Measurements from ENCODE around the gene APC2.

APC2 gene

DNA sequence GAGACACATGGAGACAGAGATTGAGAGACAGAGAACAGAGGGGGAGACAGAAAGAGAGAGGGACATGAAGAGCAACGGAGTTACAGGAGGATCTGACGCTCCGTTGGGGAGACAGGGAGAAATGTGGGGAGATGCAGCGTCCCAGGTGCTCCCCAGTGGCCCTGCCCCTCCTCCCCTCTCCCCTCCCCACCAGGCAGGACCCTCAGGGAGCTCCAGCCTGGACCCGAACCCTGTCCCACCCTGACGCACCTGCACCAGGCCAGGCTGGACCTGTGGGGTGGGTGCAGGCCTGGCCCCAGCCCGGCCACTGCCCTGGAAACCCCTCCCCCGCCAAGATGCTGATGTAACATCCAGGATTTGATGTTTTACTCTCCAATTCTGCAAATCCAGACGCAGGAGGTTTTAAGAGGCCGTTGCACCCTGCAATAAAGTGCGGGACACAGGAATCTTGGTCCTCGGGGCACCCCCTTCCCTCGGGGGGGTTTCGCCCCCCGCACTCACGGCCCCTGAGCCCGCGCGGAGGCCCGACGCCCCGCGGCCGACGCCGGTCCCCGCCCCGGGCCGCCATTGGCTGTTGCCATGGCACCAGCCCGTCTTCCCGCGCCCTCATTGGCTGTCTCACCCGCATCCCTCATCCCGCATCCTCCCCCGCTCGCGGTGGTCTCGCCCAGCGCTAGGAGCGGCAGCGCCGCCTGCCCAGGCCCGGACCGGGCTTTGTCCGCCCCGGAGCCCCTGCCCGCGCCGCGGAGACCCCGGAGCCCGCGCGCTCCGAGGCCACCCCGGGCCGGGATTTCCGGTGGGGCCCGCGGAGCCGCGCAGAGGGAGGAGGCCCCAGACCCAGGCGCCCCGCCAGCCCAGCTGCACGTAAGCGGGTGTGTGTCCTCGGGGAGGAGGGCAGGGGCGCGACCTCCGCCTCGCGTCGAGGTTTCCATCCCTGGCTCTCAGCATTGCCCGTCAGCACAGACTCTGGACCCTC lies at the start of gene APC2:
Gene APC2, plus strand, starts transcription at position 655 of the 976 bp plus-strand sequence. CDS start 2,881 bp downstream, outside the sequence.
- no peak for DNase-seq (ENCODE audit: low read depth)

- DNase-seq (ENCODE audit: low read depth), result no peak
Observed at GRCh38 chr19:1400281-1401137, 49.4 kb upstream of the APC2 start.

- DNase-seq (ENCODE audit: low read depth), result peak; percentile 42
Observed at GRCh38 chr19:1401138-1401888, 48.6 kb upstream of the APC2 start, which contains the start of gene GAMT. Gene GAMT, minus strand, starts transcription at chr19:1401542. Its CDS starts 66 bp downstream, at chr19:1401476.

GRCh38 chr19:1401889-1402217 lies 48.1 kb upstream of the APC2 start:
- DNase-seq (ENCODE audit: low read depth), result no peak

DNA sequence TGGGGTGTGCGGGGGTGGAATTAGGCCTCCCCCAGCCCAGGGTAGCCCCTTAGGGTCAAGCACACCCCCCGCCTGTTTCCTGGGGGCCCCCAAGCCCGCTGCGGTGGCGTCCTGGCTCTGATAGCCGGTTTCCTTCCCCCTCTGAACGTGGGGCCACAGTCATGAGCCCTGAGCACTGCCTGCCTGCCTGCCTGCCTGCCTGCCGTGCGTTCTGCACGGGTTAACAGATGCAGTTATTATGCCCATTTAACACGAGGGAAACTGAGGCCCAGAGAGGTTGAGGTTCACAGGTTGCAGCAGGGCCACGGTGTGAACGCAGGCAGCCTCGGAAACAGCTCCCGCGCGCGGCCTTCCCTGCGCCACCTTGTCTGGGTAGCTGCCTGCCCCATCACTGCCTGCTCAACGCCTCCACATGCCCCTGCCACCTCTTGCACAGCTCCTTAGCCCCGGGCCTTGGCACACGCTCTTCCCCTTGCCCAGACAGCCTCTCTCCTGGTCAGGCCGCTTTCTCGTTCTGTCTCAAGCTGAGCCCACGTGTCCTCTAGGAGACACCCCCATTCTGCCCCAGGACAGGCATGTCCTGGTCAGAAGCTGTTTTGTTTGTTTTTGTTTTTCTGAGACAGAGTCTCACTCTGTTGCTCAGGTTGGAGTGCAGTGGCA lies 47.4 kb upstream of the APC2 start:
- no peak for DNase-seq (ENCODE audit: low read depth)

DNA sequence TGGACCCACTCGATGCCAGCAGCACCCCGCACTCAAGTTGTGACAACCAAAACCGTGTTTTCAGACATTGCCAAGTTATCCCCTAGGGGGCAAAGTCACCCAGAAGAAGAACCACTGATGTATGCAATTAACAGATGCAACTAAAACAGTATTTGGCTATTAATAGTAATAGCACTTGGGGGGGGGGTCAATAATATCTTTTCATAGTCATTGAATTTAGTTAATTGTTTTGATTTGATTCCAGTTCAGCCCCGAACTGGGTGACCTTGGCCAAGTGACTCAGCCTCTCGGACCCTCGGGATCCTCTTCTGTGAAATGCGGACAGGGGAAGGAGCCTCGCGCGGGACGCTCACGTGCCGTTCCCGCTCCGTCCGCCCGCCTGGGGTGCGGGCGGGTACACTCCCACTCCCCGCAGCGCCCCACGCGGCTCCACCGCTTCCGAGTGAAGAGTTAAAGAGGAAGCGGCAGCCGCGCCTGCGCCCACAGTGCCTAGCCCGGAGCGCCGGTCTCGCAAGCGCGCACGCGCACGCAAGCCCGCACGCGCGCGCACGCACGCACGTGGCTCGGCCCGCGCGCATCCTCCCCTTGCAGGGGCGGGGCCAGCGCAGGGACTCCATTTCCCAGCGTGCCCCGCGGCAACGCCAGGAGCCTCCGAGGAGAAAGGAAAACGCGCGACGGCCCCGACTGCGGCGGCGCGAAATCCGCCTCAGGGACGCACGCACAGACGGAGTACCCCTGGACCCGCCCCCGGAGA lies 43.0 kb upstream of the APC2 start:
- peak; percentile 98 for DNase-seq (ENCODE audit: low read depth)

DNA sequence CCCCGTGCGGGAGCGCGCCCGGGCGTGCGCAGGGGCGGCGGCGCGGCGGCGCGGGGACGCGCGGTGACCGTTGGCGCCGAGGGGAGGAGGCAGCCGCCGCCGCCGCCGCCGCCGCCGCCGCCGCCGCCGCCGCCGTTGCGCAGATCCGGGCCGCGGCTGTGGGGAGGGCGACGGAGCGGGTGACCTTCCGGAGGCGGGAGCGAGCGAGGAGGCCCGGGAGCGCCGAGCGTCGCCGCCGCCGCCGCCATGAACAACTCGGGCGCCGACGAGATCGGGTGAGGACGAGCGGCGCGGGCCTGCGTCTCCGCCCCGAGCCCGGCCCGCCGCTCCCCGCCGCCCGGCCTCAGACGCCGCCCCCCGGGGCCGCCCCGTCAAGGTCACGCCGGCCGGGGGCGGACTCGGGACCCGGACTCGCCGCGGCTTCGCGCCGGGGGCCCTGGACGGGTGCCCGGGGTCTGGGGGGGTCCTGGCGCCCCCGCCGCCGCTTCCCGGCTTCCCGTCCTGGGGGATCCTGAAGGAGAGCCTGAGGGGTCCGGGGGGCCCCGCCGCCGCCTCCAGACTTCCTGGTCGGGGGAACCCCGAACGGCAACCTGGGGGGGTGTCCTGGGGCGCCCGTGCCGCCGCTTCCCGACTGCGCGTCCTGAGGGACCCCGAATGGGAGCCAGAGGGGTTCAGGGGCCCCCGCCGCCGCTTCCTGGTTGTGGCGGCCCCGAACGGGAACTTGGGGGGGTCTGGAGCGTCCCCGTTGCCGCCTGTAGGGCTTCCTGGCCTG lies 42.2 kb upstream of the APC2 start, which contains the start of gene DAZAP1:
Gene DAZAP1, plus strand, starts transcription at position 59 of the 772 bp plus-strand sequence. Its CDS starts 188 bp downstream, at position 247.
- no peak for DNase-seq (ENCODE audit: low read depth)

GRCh38 chr19:1408300-1409203 lies 41.4 kb upstream of the APC2 start:
- peak; percentile 65 for DNase-seq (ENCODE audit: low read depth)

GRCh38 chr19:1409204-1410005 lies 40.5 kb upstream of the APC2 start:
- DNase-seq (ENCODE audit: low read depth), result no peak

DNA sequence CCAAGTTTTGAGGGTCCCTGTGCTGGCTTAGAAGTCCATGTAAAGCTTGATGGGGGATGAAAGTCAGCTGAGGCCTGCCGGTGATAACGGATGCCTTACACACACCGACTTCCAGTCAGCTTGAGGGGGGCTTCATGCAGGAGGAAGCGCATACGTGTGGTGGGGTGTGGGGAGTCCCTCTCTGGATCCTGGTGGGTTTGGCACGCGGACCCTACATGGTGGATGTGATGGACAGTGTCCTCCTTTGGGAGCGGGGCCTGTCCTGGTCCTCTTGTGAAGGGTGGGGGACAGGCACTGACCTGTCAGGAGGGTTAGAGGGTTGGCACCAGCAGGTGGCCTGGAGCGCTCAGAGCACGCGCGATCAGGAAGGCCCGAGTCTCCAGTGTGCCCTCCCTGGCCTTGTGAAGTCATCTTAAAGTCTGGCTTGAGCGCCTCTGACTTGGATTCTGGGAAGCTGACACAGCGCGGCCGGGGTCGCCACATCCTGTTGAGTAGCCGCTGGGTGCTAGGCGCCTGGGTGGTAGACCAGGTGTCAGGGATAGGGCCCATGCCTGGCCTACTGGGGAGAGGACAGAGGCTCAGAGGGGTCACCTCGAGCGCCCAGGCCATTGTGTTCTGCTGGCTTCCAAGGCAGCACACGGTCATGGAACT lies 39.7 kb upstream of the APC2 start:
- no peak for DNase-seq (ENCODE audit: low read depth)

GRCh38 chr19:1410789-1411188 lies 39.1 kb upstream of the APC2 start:
- DNase-seq (ENCODE audit: low read depth), result no peak

DNA sequence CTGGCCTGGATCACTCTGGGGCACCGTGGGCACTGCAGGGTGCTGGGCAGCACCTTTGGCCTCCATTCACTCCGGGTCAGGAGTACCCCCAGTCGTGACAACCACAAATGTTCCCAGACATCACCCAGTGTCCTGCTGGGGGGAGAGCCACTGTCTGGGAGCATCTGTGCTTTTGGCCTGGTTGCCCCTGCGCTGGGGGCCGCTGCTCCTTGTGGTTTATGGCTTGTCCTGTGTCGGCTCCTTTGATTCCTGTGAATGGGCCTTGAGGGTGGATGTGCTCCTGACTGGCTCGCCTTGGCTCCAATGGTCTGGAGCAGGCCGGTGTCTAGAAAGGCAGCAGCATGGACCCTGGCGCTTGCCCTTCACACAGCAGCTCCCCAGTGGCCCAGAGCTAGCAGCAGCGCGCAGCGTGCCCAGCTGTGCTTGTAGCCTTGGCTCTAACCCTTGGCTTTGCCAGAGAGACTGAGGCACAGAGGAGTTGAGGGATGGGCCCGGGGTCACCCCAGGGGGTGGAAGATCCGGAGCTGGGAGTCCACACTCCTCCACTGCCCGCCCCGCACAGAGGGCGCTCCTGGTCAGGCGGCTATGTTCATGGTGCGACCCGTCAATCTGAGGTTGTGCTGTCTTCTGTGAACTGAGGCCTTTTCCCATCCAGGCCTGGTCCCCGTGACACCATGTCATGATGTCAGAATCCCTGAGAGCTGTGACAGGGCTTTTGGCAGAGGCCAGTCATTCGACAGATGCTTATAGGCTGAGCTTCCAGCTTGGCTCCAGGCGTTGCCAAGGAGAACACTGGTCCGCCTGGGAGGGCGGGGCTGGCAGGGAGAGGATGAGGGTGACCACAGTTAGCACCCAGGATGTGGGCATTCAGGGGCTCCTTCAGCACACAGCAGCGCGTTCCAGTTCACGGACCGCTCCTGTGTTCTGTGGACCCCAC lies 38.4 kb upstream of the APC2 start:
- DNase-seq (ENCODE audit: low read depth), result peak; percentile 66

DNA sequence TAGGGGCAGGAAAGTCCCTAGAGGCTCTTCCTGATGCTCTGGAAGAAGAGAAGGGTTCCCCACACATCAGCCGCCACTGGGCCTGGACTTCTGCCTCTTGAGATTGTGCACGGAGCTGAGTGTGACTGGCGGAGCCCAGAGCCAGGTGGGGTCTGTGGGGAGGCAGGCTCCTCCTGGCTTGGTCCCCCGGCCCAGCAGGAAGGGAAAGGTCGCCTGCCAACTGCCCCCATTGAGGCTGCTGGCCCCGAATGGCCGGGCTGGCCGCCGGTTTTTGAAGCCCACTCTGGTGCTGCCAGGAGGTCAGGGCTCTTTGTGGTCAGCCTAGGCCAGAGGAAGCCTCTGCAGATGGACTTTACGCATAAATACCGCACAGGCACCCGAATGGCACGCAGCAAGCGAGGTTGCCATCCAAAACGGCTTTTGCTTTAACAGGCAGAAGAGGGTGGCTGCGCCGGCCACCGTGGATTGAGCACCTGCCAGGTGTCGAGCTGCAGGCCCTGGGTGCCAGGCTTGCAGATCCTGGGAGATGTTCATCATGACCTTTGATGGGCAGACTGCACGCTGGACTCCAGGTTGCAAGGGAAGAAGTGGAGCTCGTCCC lies 37.5 kb upstream of the APC2 start:
- no peak for DNase-seq (ENCODE audit: low read depth)

GRCh38 chr19:1412995-1413800 lies 36.7 kb upstream of the APC2 start:
- no peak for DNase-seq (ENCODE audit: low read depth)
